ENCODE measurements around the gene PCSK4.

Gene PCSK4

DNA sequence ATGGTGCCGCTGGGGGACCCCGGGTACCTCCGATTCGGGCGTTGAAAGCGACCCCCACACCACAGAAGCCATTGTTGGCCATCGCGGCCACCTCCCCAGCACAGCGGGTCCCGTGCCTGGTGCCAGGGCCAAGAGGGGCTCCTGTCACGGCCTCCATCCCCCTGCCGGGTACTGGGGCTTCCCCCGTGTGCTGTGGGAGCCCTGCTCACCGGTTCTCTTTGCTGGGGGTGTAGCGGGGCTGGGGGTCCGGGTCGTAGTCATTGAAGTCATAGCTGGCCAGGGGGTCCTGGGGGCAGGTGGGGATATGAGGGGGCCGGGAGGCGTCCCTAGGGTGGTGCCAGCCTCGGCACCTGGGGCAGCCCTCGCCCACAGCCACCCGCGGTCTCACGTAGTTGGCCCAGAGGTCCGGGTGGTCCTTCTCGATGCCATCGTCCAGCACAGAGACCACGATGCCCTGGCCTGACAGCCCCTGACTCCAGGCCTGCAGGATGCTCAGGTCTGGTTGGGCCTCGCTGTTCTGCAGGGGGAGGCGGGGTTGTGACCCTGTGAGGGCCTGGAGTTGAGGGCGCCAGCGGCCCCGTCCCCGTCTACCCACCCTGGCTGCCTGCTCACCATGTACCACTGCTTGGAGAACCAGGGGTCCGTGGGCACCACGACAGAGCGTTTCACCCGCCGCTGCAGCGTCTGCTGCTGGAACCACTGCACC lies 2.4 kb downstream of the PCSK4 start (continued):
- TF ChIP-seq ZNF341 (tag by site-specific recombination; IDR thresholded peaks at IDR 0.05; ENCODE audit: low read depth) = no peak
- no peak for TF ChIP-seq SETDB1 (IDR thresholded peaks at IDR 0.05; ENCODE audit: insufficient read length, low read length)

DNA sequence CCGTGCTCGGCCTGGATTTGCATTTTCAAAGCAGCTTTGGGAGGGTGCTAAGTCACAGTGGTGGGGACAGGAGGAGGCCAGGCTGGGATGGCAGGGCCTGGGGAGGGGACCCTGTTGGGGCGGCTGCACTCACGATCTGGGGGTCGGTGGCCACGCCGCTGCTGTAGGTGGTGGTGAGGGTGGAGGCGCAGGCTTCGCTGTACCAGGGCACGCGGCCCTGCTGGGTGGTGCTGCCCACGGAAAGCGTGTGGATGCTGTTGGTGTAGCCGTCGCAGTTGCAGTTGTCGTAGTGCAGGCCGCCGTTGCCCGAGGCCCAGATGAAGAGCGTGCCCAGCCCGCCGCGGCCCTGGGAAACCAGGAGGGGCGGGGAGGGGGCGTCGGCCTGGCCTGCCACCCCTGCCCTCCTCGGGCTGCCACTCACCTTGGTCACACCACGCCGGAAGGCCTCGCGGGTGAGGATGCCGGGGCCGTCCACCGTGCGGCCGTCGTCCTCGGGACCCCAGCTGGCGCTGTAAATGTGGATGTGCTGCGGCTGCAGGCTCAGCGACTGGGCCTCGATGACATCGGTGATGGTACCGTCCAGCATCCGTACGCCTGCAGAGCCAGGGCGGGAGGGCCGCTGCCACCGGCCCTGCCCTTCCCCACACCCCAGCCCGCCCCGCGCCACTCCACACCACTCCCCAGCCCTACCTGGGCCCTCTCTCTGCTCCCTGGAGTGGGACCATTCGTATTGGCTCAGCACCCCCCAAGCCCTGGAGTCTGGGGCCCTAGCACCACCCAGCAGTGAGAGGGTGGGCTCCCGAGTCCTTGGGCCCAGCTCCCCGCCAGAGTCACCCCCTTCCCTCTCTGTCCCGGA lies 3.2 kb downstream of the PCSK4 start:
- Histone ChIP-seq H3K4me3 (ENCODE audit: low read depth, low read length) (no peak overlapping the region), H3K9me3 (ENCODE audit: control insufficient read depth, insufficient read depth, low read depth, low read length) (no peaks in the 10 kb centered on the region), H3K27ac (ENCODE audit: extremely low read depth, low read depth, low read length) (no peak overlapping the region), H3K36me3 (ENCODE audit: control insufficient read depth in 2 of 2, insufficient read depth in 1 of 2, low read length in 2 of 2) (no peaks in the 10 kb centered on the region; a peak in 1 of 3 replicates), H3K4me1 (ENCODE audit: control insufficient read depth, insufficient read depth, low read length) (peaks cover 5% of the 10 kb centered on the region)
- ChIA-PET POLR2A (no interaction called here), CTCF (interaction anchor here (0.7 kb wide), 1 partner anchor 21 kb away, joined by 3 read pairs; no protein-coding TSS in a partner anchor)
- TF ChIP-seq ZBTB21 (tag by site-specific recombination; IDR thresholded peaks at IDR 0.05) (no peak), ZNF157 (tag by site-specific recombination; IDR thresholded peaks at IDR 0.05) (no peak), WT1 (tag by site-specific recombination; IDR thresholded peaks at IDR 0.05) (no peak)
- TF ChIP-seq, protein P1, sequence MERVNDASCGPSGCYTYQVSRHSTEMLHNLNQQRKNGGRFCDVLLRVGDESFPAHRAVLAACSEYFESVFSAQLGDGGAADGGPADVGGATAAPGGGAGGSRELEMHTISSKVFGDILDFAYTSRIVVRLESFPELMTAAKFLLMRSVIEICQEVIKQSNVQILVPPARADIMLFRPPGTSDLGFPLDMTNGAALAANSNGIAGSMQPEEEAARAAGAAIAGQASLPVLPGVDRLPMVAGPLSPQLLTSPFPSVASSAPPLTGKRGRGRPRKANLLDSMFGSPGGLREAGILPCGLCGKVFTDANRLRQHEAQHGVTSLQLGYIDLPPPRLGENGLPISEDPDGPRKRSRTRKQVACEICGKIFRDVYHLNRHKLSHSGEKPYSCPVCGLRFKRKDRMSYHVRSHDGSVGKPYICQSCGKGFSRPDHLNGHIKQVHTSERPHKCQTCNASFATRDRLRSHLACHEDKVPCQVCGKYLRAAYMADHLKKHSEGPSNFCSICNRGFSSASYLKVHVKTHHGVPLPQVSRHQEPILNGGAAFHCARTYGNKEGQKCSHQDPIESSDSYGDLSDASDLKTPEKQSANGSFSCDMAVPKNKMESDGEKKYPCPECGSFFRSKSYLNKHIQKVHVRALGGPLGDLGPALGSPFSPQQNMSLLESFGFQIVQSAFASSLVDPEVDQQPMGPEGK (tag by site-specific recombination; IDR thresholded peaks at IDR 0.05) = no peak
- TF ChIP-seq, protein P2, sequence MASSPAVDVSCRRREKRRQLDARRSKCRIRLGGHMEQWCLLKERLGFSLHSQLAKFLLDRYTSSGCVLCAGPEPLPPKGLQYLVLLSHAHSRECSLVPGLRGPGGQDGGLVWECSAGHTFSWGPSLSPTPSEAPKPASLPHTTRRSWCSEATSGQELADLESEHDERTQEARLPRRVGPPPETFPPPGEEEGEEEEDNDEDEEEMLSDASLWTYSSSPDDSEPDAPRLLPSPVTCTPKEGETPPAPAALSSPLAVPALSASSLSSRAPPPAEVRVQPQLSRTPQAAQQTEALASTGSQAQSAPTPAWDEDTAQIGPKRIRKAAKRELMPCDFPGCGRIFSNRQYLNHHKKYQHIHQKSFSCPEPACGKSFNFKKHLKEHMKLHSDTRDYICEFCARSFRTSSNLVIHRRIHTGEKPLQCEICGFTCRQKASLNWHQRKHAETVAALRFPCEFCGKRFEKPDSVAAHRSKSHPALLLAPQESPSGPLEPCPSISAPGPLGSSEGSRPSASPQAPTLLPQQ (tag by site-specific recombination; IDR thresholded peaks at IDR 0.05) = no peak

DNA sequence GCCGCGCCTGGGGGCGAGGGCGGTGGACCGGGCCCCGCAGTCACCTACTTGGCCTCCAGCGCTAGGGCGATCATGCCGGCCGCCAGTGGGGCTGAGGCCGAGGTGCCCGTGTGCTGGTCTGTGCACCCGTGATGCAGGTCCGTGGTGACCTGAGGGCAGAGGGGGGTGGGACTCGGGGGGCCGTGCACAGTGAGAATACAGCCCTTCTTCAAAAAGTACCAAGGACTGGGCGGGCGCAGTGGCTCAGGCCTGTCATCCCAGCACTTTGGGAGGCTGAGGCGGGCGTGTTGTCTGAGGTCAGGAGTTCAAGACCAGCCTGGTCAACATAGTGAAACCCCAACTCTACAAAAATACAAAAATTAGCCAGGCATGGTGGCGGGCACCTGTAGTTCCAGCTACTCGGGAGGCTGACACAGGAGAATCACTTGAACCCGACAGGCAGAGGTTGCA lies 6.1 kb downstream of the PCSK4 start:
- H3K36me3 ChIP-seq (ENCODE audit: control insufficient read depth in 2 of 2, insufficient read depth in 1 of 2, low read length in 2 of 2) = no peaks in the 10 kb centered on the region; a peak in 1 of 3 replicates
- H3K4me1 ChIP-seq (ENCODE audit: control insufficient read depth, insufficient read depth, low read length) = no peaks in the 10 kb centered on the region
- TF ChIP-seq ZBTB8A (tag by site-specific recombination; IDR thresholded peaks at IDR 0.05) = no peak
- TF ChIP-seq ZBTB1 (tag by site-specific recombination; IDR thresholded peaks at IDR 0.05) = no peak
- TF ChIP-seq, protein P3, sequence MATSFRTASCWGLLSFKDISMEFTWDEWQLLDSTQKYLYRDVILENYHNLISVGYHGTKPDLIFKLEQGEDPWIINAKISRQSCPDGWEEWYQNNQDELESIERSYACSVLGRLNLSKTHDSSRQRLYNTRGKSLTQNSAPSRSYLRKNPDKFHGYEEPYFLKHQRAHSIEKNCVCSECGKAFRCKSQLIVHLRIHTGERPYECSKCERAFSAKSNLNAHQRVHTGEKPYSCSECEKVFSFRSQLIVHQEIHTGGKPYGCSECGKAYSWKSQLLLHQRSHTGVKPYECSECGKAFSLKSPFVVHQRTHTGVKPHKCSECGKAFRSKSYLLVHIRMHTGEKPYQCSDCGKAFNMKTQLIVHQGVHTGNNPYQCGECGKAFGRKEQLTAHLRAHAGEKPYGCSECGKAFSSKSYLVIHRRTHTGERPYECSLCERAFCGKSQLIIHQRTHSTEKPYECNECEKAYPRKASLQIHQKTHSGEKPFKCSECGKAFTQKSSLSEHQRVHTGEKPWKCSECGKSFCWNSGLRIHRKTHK (tag by site-specific recombination; IDR thresholded peaks at IDR 0.05) = no peak
- TF ChIP-seq SP2 (tag by site-specific recombination; IDR thresholded peaks at IDR 0.05) = no peak
- TF ChIP-seq ZNF571 (tag by site-specific recombination; IDR thresholded peaks at IDR 0.05) = no peak
- no peak for TF ChIP-seq ZNF624 (tag by site-specific recombination; IDR thresholded peaks at IDR 0.05)
- no peak for TF ChIP-seq ZNF561 (tag by site-specific recombination; IDR thresholded peaks at IDR 0.05; ENCODE audit: borderline replicate concordance)
- TF ChIP-seq KLF7 (tag by site-specific recombination; IDR thresholded peaks at IDR 0.05; ENCODE audit: borderline replicate concordance) = no peak
- no peak for TF ChIP-seq HOXA7 (CRISPR knock-in tag; IDR thresholded peaks at IDR 0.05; ENCODE audit: borderline replicate concordance)
- no peak for TF ChIP-seq ZNF391 (tag by site-specific recombination; IDR thresholded peaks at IDR 0.05; ENCODE audit: borderline replicate concordance, low read depth)
- TF ChIP-seq, protein P4, sequence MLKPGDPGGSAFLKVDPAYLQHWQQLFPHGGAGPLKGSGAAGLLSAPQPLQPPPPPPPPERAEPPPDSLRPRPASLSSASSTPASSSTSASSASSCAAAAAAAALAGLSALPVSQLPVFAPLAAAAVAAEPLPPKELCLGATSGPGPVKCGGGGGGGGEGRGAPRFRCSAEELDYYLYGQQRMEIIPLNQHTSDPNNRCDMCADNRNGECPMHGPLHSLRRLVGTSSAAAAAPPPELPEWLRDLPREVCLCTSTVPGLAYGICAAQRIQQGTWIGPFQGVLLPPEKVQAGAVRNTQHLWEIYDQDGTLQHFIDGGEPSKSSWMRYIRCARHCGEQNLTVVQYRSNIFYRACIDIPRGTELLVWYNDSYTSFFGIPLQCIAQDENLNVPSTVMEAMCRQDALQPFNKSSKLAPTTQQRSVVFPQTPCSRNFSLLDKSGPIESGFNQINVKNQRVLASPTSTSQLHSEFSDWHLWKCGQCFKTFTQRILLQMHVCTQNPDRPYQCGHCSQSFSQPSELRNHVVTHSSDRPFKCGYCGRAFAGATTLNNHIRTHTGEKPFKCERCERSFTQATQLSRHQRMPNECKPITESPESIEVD (tag by site-specific recombination; IDR thresholded peaks at IDR 0.05) = no peak
- TF ChIP-seq ZNF174 (tag by site-specific recombination; IDR thresholded peaks at IDR 0.05) = no peak
- no peak for TF ChIP-seq ZNF311 (tag by site-specific recombination; IDR thresholded peaks at IDR 0.05; ENCODE audit: borderline replicate concordance)
- H3K9me3 ChIP-seq (ENCODE audit: control insufficient read depth, insufficient read depth, low read depth, low read length) = no peaks in the 10 kb centered on the region
- H3K27ac ChIP-seq (ENCODE audit: extremely low read depth, low read depth, low read length) = no peak overlapping the region
- ChIA-PET CTCF (no interaction called here), POLR2A (no interaction called here)
- H3K4me3 ChIP-seq (ENCODE audit: low read depth, low read length) = no peak overlapping the region

All from HEK293 (cell line).